Measurements from ENCODE around the gene TRIM24. TPM values are rescaled to one million over a fixed set of nuclear protein-coding genes. Genes with fewer than 3 reads are reported as not detected.

Gene TRIM24
- total RNA-seq, 6 experiments from 2014 or later = 7.9 to 11.2 (median 9.9) TPM

GRCh38 chr7:138512092-138512858 lies 52.2 kb downstream of the TRIM24 start:
- H3K27ac Mint-ChIP-seq = no peak overlapping the region
- H3K4me3 Mint-ChIP-seq = no peak overlapping the region
- H3K27me3 Mint-ChIP-seq (ENCODE audit: insufficient read depth) = no peaks in the 10 kb centered on the region
- peaks cover 18% of the 10 kb centered on the region for H3K36me3 Mint-ChIP-seq (ENCODE audit: low read depth)
- peaks cover 5% of the 10 kb centered on the region; the same call in 1 of the 2 replicates for H3K4me1 Mint-ChIP-seq (ENCODE audit: low read depth)
- DNase-seq = no peak
- TF ChIP-seq CTCF (IDR thresholded peaks at IDR 0.05) = no peak
- H3K9me3 Mint-ChIP-seq = 0 out of 2 replicates have a peak, but pooled peaks cover 3% of the 10 kb centered on the region

- no peaks in the 10 kb centered on the region for H3K27me3 Mint-ChIP-seq (ENCODE audit: insufficient read depth)
- 0 out of 2 replicates have a peak, but pooled peaks cover 3% of the 10 kb centered on the region for H3K9me3 Mint-ChIP-seq
- no peak overlapping the region for H3K4me3 Mint-ChIP-seq
- no peak for DNase-seq
- H3K36me3 Mint-ChIP-seq (ENCODE audit: low read depth) = peaks cover 18% of the 10 kb centered on the region
- peaks cover 5% of the 10 kb centered on the region; the same call in 1 of the 2 replicates for H3K4me1 Mint-ChIP-seq (ENCODE audit: low read depth)
- no peak overlapping the region for H3K27ac Mint-ChIP-seq
- no peak for TF ChIP-seq CTCF (IDR thresholded peaks at IDR 0.05)
Measured at GRCh38 chr7:138512885-138513284, 52.8 kb downstream of the TRIM24 start.

GRCh38 chr7:138513344-138513871 lies 53.3 kb downstream of the TRIM24 start:
- Mint-ChIP-seq H3K27ac (no peak overlapping the region), H3K4me3 (no peak overlapping the region), H3K9me3 (0 out of 2 replicates have a peak, but pooled peaks cover 3% of the 10 kb centered on the region), H3K27me3 (ENCODE audit: insufficient read depth) (no peaks in the 10 kb centered on the region), H3K36me3 (ENCODE audit: low read depth) (peaks cover 18% of the 10 kb centered on the region), H3K4me1 (ENCODE audit: low read depth) (peaks cover under 1% of the 10 kb centered on the region; the same call in 1 of the 2 replicates)
- TF ChIP-seq CTCF (IDR thresholded peaks at IDR 0.05) = no peak
- DNase-seq = no peak

GRCh38 chr7:138514044-138514443 lies 54.0 kb downstream of the TRIM24 start:
- Mint-ChIP-seq H3K4me3 (no peak overlapping the region), H3K9me3 (0 out of 2 replicates have a peak, but pooled peaks cover 3% of the 10 kb centered on the region), H3K4me1 (ENCODE audit: low read depth) (no peaks in the 10 kb centered on the region), H3K27ac (no peak overlapping the region), H3K27me3 (ENCODE audit: insufficient read depth) (no peaks in the 10 kb centered on the region), H3K36me3 (ENCODE audit: low read depth) (peaks cover 18% of the 10 kb centered on the region)
- DNase-seq = no peak
- TF ChIP-seq CTCF (IDR thresholded peaks at IDR 0.05) = no peak

- Mint-ChIP-seq H3K36me3 (ENCODE audit: low read depth) (peaks cover 18% of the 10 kb centered on the region), H3K27me3 (ENCODE audit: insufficient read depth) (no peaks in the 10 kb centered on the region), H3K4me1 (ENCODE audit: low read depth) (no peaks in the 10 kb centered on the region), H3K4me3 (no peak overlapping the region), H3K9me3 (0 out of 2 replicates have a peak, but pooled peaks cover 3% of the 10 kb centered on the region), H3K27ac (no peak overlapping the region)
- TF ChIP-seq CTCF (IDR thresholded peaks at IDR 0.05) = no peak
- no peak for DNase-seq
Measured at GRCh38 chr7:138515001-138515528, 55.0 kb downstream of the TRIM24 start.

Measured in HFFc6 (cell line).